HCT116 (cell line): ENCODE data around the gene TRPV2. TPM values are rescaled to one million over a fixed set of nuclear protein-coding genes. Genes with fewer than 3 reads are reported as not detected.

Experiments used
- ATAC-seq: fragments of 200-7000 bp; cut with Tn5 transposase; 2 replicates; pipeline ENCODE4 v1.9.1; 2020; ENCODE audit warnings: mild to moderate bottlenecking, moderate library complexity
- BruUV-seq: library from RNA; stranded (reverse); fragments of 400-500 nt; replicated peaks from 2 replicates; lab custom pipeline; 2021; lab: Mats Ljungman, UMichigan
- CTCF ChIA-PET: fragments of 300-600 bp; sonication (Branson Sonifier 250); formaldehyde crosslinking; loops from one replicate; lab custom pipeline; 2021; ENCODE audit warnings: antibody characterized with exemption; lab: Charles Lee
- POLR2A ChIA-PET: fragments of 300-600, 350-600 bp; sonication (Branson Sonifier 250); formaldehyde crosslinking; loops from one replicate; lab custom pipeline; 2021; ENCODE audit warnings: antibody characterized with exemption; lab: Charles Lee
- RAD21 ChIA-PET, 2 experiments: fragments of 300-600 bp; sonication (Branson Sonifier 250); formaldehyde crosslinking; loops; one replicate each; lab custom pipeline; 2023; ENCODE audit warnings: low total read pairs in 2 of 2; ENCODE audit not compliant: uncharacterized antibody in 2 of 2, unreplicated experiment in 2 of 2, low non-redundant PET in 1 of 2; lab: Charles Lee
- DNase-seq: peaks from one replicate; pipeline ENCODE4 v3.0.0-alpha.2; 2010; ENCODE audit warnings: low read depth, low spot score
- H2AFZ ChIP-seq: fragments of 200-600 bp; shearing (Covaris generic), sonication (generic); 2 replicates; pipeline ENCODE4 v1.6.1; 2017; ENCODE audit warnings: low read depth, mixed run types, mixed read lengths, antibody characterized with exemption, low read length; ENCODE audit not compliant: poor library complexity, severe bottlenecking
- H3K27ac ChIP-seq: 2 replicates; pipeline ENCODE4 v1.5.1; 2012; ENCODE audit warnings: low read depth, low read length
- H3K27me3 ChIP-seq: fragments of 200-600 bp; sonication (generic); 2 replicates; pipeline ENCODE4 v1.6.1; 2016; ENCODE audit warnings: mixed run types, low read length, mixed read lengths; ENCODE audit not compliant: insufficient read depth
- H3K36me3 ChIP-seq, 2 experiments: fragments of 200-500 bp in 1 of 2; fragments of 200-600 bp in 1 of 2; sonication (Bioruptor generic) in 1 of 2; sonication (generic) in 1 of 2; 2 replicates each; pipeline versions ENCODE4 v1.5.1 to v1.6.1; 2014 to 2016; ENCODE audit warnings: low read length in 2 of 2, inconsistent platforms in 1 of 2, mixed read lengths in 1 of 2, mixed run types in 1 of 2; ENCODE audit not compliant: insufficient read depth in 2 of 2, control insufficient read depth in 1 of 2
- H3K4me1 ChIP-seq, 2 experiments: fragments of 200-600 bp in 1 of 2; sonication (generic) in 1 of 2; 2 replicates each; pipeline versions ENCODE4 v1.5.1 to v1.6.1; 2012 to 2017; ENCODE audit warnings: low read length in 2 of 2, inconsistent platforms in 1 of 2, mild to moderate bottlenecking in 1 of 2, mixed read lengths in 1 of 2, mixed run types in 1 of 2, moderate library complexity in 1 of 2; ENCODE audit not compliant: insufficient read depth in 2 of 2, control insufficient read depth in 1 of 2
- H3K4me2 ChIP-seq: fragments of 200-600 bp; sonication (generic); 2 replicates; pipeline ENCODE4 v1.6.1; 2017; ENCODE audit warnings: mixed run types, low read length, mixed read lengths
- H3K4me3 ChIP-seq, 2 experiments: fragments of 200-600 bp in 1 of 2; sonication (generic) in 1 of 2; replicated peaks in 1 of 2; 2 replicates each; pipeline ENCODE4 v1.5.1; 2011 to 2016; ENCODE audit warnings: low read length in 2 of 2, control low read depth in 1 of 2, low read depth in 1 of 2, mild to moderate bottlenecking in 1 of 2, mixed read lengths in 1 of 2, mixed run types in 1 of 2
- H3K79me2 ChIP-seq: fragments of 200-600 bp; sonication (generic); 2 replicates; pipeline ENCODE4 v1.6.1; 2017; ENCODE audit warnings: mild to moderate bottlenecking, mixed run types, low read length, moderate library complexity, mixed read lengths; ENCODE audit not compliant: insufficient read depth
- H3K9ac ChIP-seq: fragments of 200-600 bp; sonication (generic); 2 replicates; pipeline ENCODE4 v1.6.1; 2016; ENCODE audit warnings: low read length, mixed read lengths
- H3K9me2 ChIP-seq: fragments of 200-600 bp; sonication (generic), shearing (Covaris generic); 2 replicates; pipeline ENCODE4 v1.6.1; 2017; ENCODE audit warnings: mixed run types, mild to moderate bottlenecking, moderate library complexity; ENCODE audit not compliant: insufficient read depth
- H3K9me3 ChIP-seq, 2 experiments: fragments of 200-500 bp in 1 of 2; fragments of 200-600 bp in 1 of 2; sonication (Bioruptor generic) in 1 of 2; sonication (generic) in 1 of 2; 2 replicates each; pipeline ENCODE4 v1.6.1; 2014 to 2017; ENCODE audit warnings: low read length in 2 of 2, mixed read lengths in 2 of 2, inconsistent platforms in 1 of 2, low read depth in 1 of 2, mild to moderate bottlenecking in 1 of 2, mixed run types in 1 of 2, moderate library complexity in 1 of 2; ENCODE audit not compliant: control insufficient read depth in 1 of 2, insufficient read depth in 1 of 2
- H4K20me1 ChIP-seq: fragments of 200-600 bp; sonication (generic), shearing (Covaris generic); 2 replicates; pipeline ENCODE4 v1.6.1; 2017; ENCODE audit warnings: mixed run types, mild to moderate bottlenecking, moderate library complexity; ENCODE audit not compliant: insufficient read depth
- CBX3 ChIP-seq: IDR thresholded peaks from 2 replicates; pipeline ENCODE4 v1.6.1; 2012; ENCODE audit warnings: low read depth
- CEBPB ChIP-seq: IDR thresholded peaks from 2 replicates; pipeline ENCODE4 v1.6.1; 2012; ENCODE audit warnings: low read depth
- CTCF ChIP-seq, 3 experiments: fragments of 200-600 bp in 1 of 3; sonication (generic) in 1 of 3; IDR thresholded peaks in 2 of 3; conservative IDR thresholded peaks in 1 of 3; 2 replicates each; pipeline ENCODE4 v1.5.1; 2012 to 2017; ENCODE audit warnings: low read depth in 2 of 3, low read length in 2 of 3, antibody characterized with exemption in 1 of 3, borderline replicate concordance in 1 of 3, control low read depth in 1 of 3, mild to moderate bottlenecking in 1 of 3, mixed read lengths in 1 of 3, mixed run types in 1 of 3, moderate library complexity in 1 of 3; ENCODE audit not compliant: insufficient read depth in 1 of 3
- ELF1 ChIP-seq: IDR thresholded peaks from 2 replicates; pipeline ENCODE4 v1.6.1; 2012; ENCODE audit warnings: low read depth, borderline replicate concordance
- EZH2phosphoT487 ChIP-seq: fragments of 200-600 bp; IDR thresholded peaks from 2 replicates; pipeline ENCODE4 v1.6.1; 2018; ENCODE audit warnings: antibody characterized with exemption, borderline replicate concordance
- POLR2AphosphoS5 ChIP-seq: IDR thresholded peaks from 2 replicates; pipeline ENCODE4 v1.6.1; 2011; ENCODE audit warnings: mild to moderate bottlenecking, low read depth, low read length, moderate library complexity
- REST ChIP-seq: IDR thresholded peaks from 2 replicates; pipeline ENCODE4 v1.6.1; 2012; ENCODE audit warnings: low read depth
- SIN3A ChIP-seq: IDR thresholded peaks from 2 replicates; pipeline ENCODE4 v1.6.1; 2012; ENCODE audit warnings: low read depth
- TCF7L2 ChIP-seq: IDR thresholded peaks from 2 replicates; pipeline ENCODE4 v1.7.0; 2011; ENCODE audit warnings: borderline replicate concordance, inconsistent platforms; ENCODE audit not compliant: insufficient read depth, insufficient read length; ENCODE audit errors: extremely low read depth
- YY1 ChIP-seq: IDR thresholded peaks from 2 replicates; pipeline ENCODE4 v1.6.1; 2011; ENCODE audit warnings: low read length, low read depth, moderate library complexity, mild to moderate bottlenecking; ENCODE audit not compliant: insufficient replicate concordance; ENCODE audit errors: extremely low read depth
- ZBTB33 ChIP-seq: IDR thresholded peaks from 2 replicates; pipeline ENCODE4 v1.6.1; 2011; ENCODE audit warnings: mild to moderate bottlenecking, low read length, moderate library complexity; ENCODE audit not compliant: insufficient replicate concordance; ENCODE audit errors: extremely low read depth
- ZFX ChIP-seq: fragments of 450-650 bp; IDR thresholded peaks from 2 replicates; pipeline ENCODE4 v1.6.1; 2017
- ZNF274 ChIP-seq: fragments of 200-500 bp; sonication (Bioruptor generic); IDR thresholded peaks from 2 replicates; pipeline ENCODE4 v1.6.1; 2014; ENCODE audit warnings: mild to moderate bottlenecking, low read depth, low read length, inconsistent platforms
- intact Hi-C: fragments of 100-400 bp; cut with micrococcal nuclease; formaldehyde crosslinking; loops from 2 replicates; pipeline ENCODE4 v1.10.0; 2022
- total RNA-seq: library from RNA; stranded (reverse); gene quantifications from one replicate; pipeline ENCODE4 v1.2.1, GENCODE V29; 2021; ENCODE audit not compliant: unreplicated experiment

TRPV2 gene
- total RNA-seq, 1 experiment from 2014 or later = 2.7 TPM

- no peak for TF ChIP-seq TCF7L2
- no peak for TF ChIP-seq EZH2phosphoT487
- TF ChIP-seq POLR2AphosphoS5 = no peak
- no peak for TF ChIP-seq ZBTB33
- TF ChIP-seq YY1 = no peak
- TF ChIP-seq CEBPB = no peak
- no peak for TF ChIP-seq ELF1
These were observed at the start of gene TRPV2 (continued) for GRCh38 chr17:16415031-16415924.

DNA sequence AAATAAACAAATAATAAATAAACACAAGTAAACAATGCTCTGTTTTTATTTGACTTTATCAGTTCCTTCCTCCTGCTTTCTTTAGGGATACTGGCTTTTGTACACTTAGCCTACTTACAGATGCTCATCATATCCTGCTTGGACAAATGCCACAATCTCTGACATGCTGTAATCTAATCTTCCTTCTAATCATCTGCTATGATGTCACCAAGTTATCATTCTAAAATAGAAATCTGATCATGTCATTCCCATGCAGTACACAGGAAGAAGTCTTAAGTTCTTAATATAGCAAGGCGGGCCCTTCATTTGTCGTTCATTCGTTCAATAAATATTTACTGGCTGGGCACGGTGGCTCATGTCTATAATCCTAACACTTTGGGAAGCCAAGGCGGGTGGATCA lies 43.6 kb upstream of the TRPV2 start:
- no peaks in the 10 kb centered on the region for H3K9me2 ChIP-seq
- DNase-seq (no peak), ATAC-seq (no peak)
- H3K79me2 ChIP-seq = no peaks in the 10 kb centered on the region
- no peak overlapping the region for H3K4me2 ChIP-seq
- intact Hi-C loops = no loop called here
- H3K9me3 ChIP-seq = no peaks in the 10 kb centered on the region
- no peaks in the 10 kb centered on the region for H3K36me3 ChIP-seq
- H3K9ac ChIP-seq = no peak overlapping the region
- no TSS peak for BruUV-seq
- POLR2A ChIA-PET = interaction anchor here (1.2 kb wide), 1 partner anchor 9 kb away, joined by 3 read pairs; the partner anchor contains the start of gene UBB
- no peak overlapping the region for H3K27ac ChIP-seq
- TF ChIP-seq CTCF (IDR thresholded peaks at IDR 0.05 in 2 of 3, conservative IDR thresholded peaks at IDR 0.05 in 1 of 3; ENCODE audit: borderline replicate concordance in 1 of 3, insufficient read depth in 1 of 3, low read depth in 2 of 3, low read length in 2 of 3) = no peak
- no peak for TF ChIP-seq SIN3A
- no peak for TF ChIP-seq CBX3
- no peak for TF ChIP-seq ZNF274
- TF ChIP-seq ZFX = no peak
- no peak for TF ChIP-seq REST
- CTCF ChIA-PET = interaction anchor here (2.3 kb wide), 1 partner anchor 8 kb away, joined by 16 read pairs; no protein-coding TSS in a partner anchor
- no peak overlapping the region for H2AFZ ChIP-seq
- no peak overlapping the region for H3K4me3 ChIP-seq
- no peaks in the 10 kb centered on the region for H3K27me3 ChIP-seq
- RAD21 ChIA-PET = no interaction called here
- H3K4me1 ChIP-seq = no peaks in the 10 kb centered on the region
- no peaks in the 10 kb centered on the region for H4K20me1 ChIP-seq
